Transverse colon (tissue), 4 donors: ENCODE measurements around the gene AMOTL1. TPM values are rescaled to one million over a fixed set of nuclear protein-coding genes. Genes with fewer than 3 reads are reported as not detected.

Experiments
- DNase-seq: peaks from one replicate; pipeline ENCODE4 v3.0.0-alpha.2; 2019
- H3K27ac ChIP-seq, 4 donors: fragments of 200-600 bp; sonication (generic); 2 replicates each; pipeline ENCODE4 v1.5.1; 2016 to 2018; ENCODE audit warnings: inconsistent platforms in 4 of 4
- H3K27me3 ChIP-seq: fragments of 200-600 bp; sonication (generic); 2 replicates; pipeline ENCODE4 v1.5.1; 2017; ENCODE audit warnings: inconsistent platforms
- H3K36me3 ChIP-seq, 4 donors: fragments of 200-600 bp; sonication (generic); 2 replicates each; pipeline ENCODE4 v1.5.1; 2017 to 2019; ENCODE audit warnings: inconsistent platforms in 4 of 4
- H3K4me1 ChIP-seq, 4 donors: fragments of 200-600 bp; sonication (generic); 2 replicates each; pipeline ENCODE4 v1.5.1; 2017 to 2020; ENCODE audit warnings: inconsistent platforms in 4 of 4
- H3K4me3 ChIP-seq, 4 donors: fragments of 200-600 bp; sonication (generic); 1 replicate in 1 of 4; 2 replicates in 3 of 4; pipeline versions ENCODE4 v1.5.1 to v1.6.1; 2017 to 2019; ENCODE audit warnings: inconsistent platforms in 4 of 4
- H3K9me3 ChIP-seq, 2 donors: fragments of 200-600 bp; sonication (generic); 2 replicates each; pipeline ENCODE4 v1.5.1; 2017 to 2019; ENCODE audit warnings: inconsistent platforms in 2 of 2
- CTCF ChIP-seq, 5 experiments: fragments of 200-600 bp in 3 of 5; fragments of 450-650 bp in 2 of 5; sonication (generic) in 3 of 5; IDR thresholded peaks; 1 replicate in 2 of 5; 2 replicates in 3 of 5; pipeline ENCODE4 v1.5.1; 2016 to 2017; ENCODE audit warnings: antibody characterized with exemption in 5 of 5, inconsistent platforms in 3 of 5, mild to moderate bottlenecking in 2 of 5, moderate library complexity in 1 of 5
- EP300 ChIP-seq: sonication (generic); formaldehyde crosslinking; IDR thresholded peaks from one replicate; pipeline ENCODE4 v1.6.1; 2017; ENCODE audit warnings: antibody characterized with exemption, low read depth
- POLR2A ChIP-seq: fragments of 450-650 bp; IDR thresholded peaks from one replicate; pipeline ENCODE4 v1.6.1; 2016; ENCODE audit warnings: antibody characterized with exemption, mild to moderate bottlenecking, moderate library complexity
- POLR2AphosphoS5 ChIP-seq, 3 donors: sonication (generic); formaldehyde crosslinking; IDR thresholded peaks; one replicate each; pipeline ENCODE4 v1.6.1; 2016; ENCODE audit warnings: antibody characterized with exemption in 3 of 3
- WGBS, 2 donors: methylation state at CpG; one replicate each; pipeline ENCODE4 v1.1.5; 2018; ENCODE audit warnings: low coverage in 1 of 2; 5-methylcytosine and 5-hydroxymethylcytosine counted together
- in situ Hi-C, 4 donors: fragments of 200-750 bp; cut with MboI; loops; one replicate each; pipeline versions ENCODE4 v1.15.0 to v1.15.1; 2017; ENCODE audit warnings: low sequenced_read_pairs in 3 of 4, low pct_ligation_motif_present in 1 of 4, low pct_unique_long_range_greater_than_20kb in 1 of 4
- intact Hi-C: fragments of 100-400 bp; cut with DNase I; formaldehyde crosslinking; loops from one replicate; pipeline ENCODE4 v1.15.1; 2023; ENCODE audit warnings: low total_unique reads
- total RNA-seq, 4 donors: library from RNA; depleted of rRNA; stranded (reverse); fragments of >200 nt; gene quantifications; one replicate each; pipeline ENCODE4 v1.1.0, GENCODE V29; 2016

The AMOTL1 gene
- total RNA-seq, 4 donors from 2014 or later: 14.3 to 23.9 (median 16.8) TPM

- 82 to 96% methylated on average over 8 to 11 of the region's 11 CpGs for WGBS, 2 donors
- in situ Hi-C loops: no loop called here
- TF ChIP-seq EP300 (no peak), CTCF (IDR thresholded peaks at IDR 0.05) (no peak), POLR2A (no peak), POLR2AphosphoS5 (IDR thresholded peaks at IDR 0.05) (no peak)
Observed at GRCh38 chr11:94864506-94865045, 96.4 kb downstream of the AMOTL1 start.

GRCh38 chr11:94866231-94866822 lies 98.2 kb downstream of the AMOTL1 start:
- no peak for TF ChIP-seq POLR2AphosphoS5 (IDR thresholded peaks at IDR 0.05)
- TF ChIP-seq POLR2A: no peak
- TF ChIP-seq CTCF (IDR thresholded peaks at IDR 0.05): no peak
- TF ChIP-seq EP300: no peak
- H3K9me3 ChIP-seq: no peaks in the 10 kb centered on the region
- DNase-seq: no peak
- no peaks in the 10 kb centered on the region for H3K4me1 ChIP-seq
- peaks cover 0 to 5% (median 0%) of the 10 kb centered on the region in 4 donors for H3K36me3 ChIP-seq
- no peak overlapping the region for H3K4me3 ChIP-seq
- no peak overlapping the region for H3K27ac ChIP-seq
- in situ Hi-C loops: no loop called here
- H3K27me3 ChIP-seq: no peaks in the 10 kb centered on the region
- intact Hi-C loops: no loop called here
- WGBS, 2 donors: 66 to 79% methylated on average over 4 to 8 of the region's 8 CpGs

More at GRCh38 chr11:94864506-94865045, 96.4 kb downstream of the AMOTL1 start:
- no peaks in the 10 kb centered on the region for H3K9me3 ChIP-seq
- no peaks in the 10 kb centered on the region for H3K27me3 ChIP-seq
- H3K4me1 ChIP-seq: no peaks in the 10 kb centered on the region
- peaks cover 0 to 5% (median 0%) of the 10 kb centered on the region in 4 donors for H3K36me3 ChIP-seq
- H3K27ac ChIP-seq: no peak overlapping the region
- H3K4me3 ChIP-seq: no peak overlapping the region
- intact Hi-C loops: no loop called here
- DNase-seq: no peak

GRCh38 chr11:94866936-94867795 lies 99.0 kb downstream of the AMOTL1 start:
- intact Hi-C loops: no loop called here
- in situ Hi-C loops: no loop called here
- DNase-seq: no peak
- no peak overlapping the region for H3K27ac ChIP-seq
- 66% methylated on average over 8 of the region's 9 CpGs; no CpG with 5 or more reads in 1 of the 2 donors for WGBS, 2 donors
- H3K4me3 ChIP-seq: no peak overlapping the region
- peaks cover 0 to 5% (median 0%) of the 10 kb centered on the region in 4 donors for H3K36me3 ChIP-seq
- no peaks in the 10 kb centered on the region for H3K4me1 ChIP-seq
- no peak for TF ChIP-seq EP300
- TF ChIP-seq POLR2AphosphoS5 (IDR thresholded peaks at IDR 0.05): no peak
- TF ChIP-seq CTCF (IDR thresholded peaks at IDR 0.05): no peak
- TF ChIP-seq POLR2A: no peak
- H3K9me3 ChIP-seq: no peaks in the 10 kb centered on the region
- H3K27me3 ChIP-seq: no peaks in the 10 kb centered on the region

- H3K27ac ChIP-seq: no peak overlapping the region
- intact Hi-C loops (no loop called here), in situ Hi-C loops (no loop called here)
- 59 to 74% methylated on average over 4 to 5 of the region's 5 CpGs for WGBS, 2 donors
- H3K9me3 ChIP-seq: no peaks in the 10 kb centered on the region
- H3K4me1 ChIP-seq: no peaks in the 10 kb centered on the region
- no peak for TF ChIP-seq POLR2A
- no peak for TF ChIP-seq POLR2AphosphoS5 (IDR thresholded peaks at IDR 0.05)
- TF ChIP-seq CTCF (IDR thresholded peaks at IDR 0.05): no peak
- no peak for TF ChIP-seq EP300
- DNase-seq: no peak
- peaks cover 0 to 5% (median 0%) of the 10 kb centered on the region in 4 donors for H3K36me3 ChIP-seq
- H3K4me3 ChIP-seq: no peak overlapping the region
- H3K27me3 ChIP-seq: no peaks in the 10 kb centered on the region
Observed at GRCh38 chr11:94868468-94868867, 100.3 kb downstream of the AMOTL1 start.
